Measurements from ENCODE around the gene LNPEP. TPM values are rescaled to one million over a fixed set of nuclear protein-coding genes. Genes with fewer than 3 reads are reported as not detected.

Gene LNPEP
- total RNA-seq, 1 experiment from 2014 or later, result 6.4 TPM

- TF ChIP-seq ZNF121 (CRISPR knock-in tag; IDR thresholded peaks at IDR 0.05) (no peak), ZNF671 (CRISPR knock-in tag; IDR thresholded peaks at IDR 0.05) (no peak), NFE2L1 (CRISPR knock-in tag; IDR thresholded peaks at IDR 0.05) (no peak), CREM (CRISPR knock-in tag; IDR thresholded peaks at IDR 0.05) (no peak), TCF7 (CRISPR knock-in tag; IDR thresholded peaks at IDR 0.05; ENCODE audit: low read depth) (no peak), PRRX2 (CRISPR knock-in tag; IDR thresholded peaks at IDR 0.05) (no peak), TEAD1 (CRISPR knock-in tag; IDR thresholded peaks at IDR 0.05) (no peak), HMGA2 (CRISPR knock-in tag; IDR thresholded peaks at IDR 0.05) (no peak), ZNF232 (CRISPR knock-in tag; IDR thresholded peaks at IDR 0.05) (no peak), CDX4 (CRISPR knock-in tag; IDR thresholded peaks at IDR 0.05; ENCODE audit: borderline replicate concordance) (no peak)
- ChIA-PET POLR2A (no interaction called here), CTCF (interaction anchor here (1.0 kb wide), 1 partner anchor 59 kb away, joined by 3 read pairs; no protein-coding TSS in a partner anchor)
- Mint-ChIP-seq H3K27me3 (ENCODE audit: low read depth) (no peaks in the 10 kb centered on the region), H3K27ac (no peak overlapping the region; the same call in 1 of the 2 replicates), H3K9me3 (peaks cover 35% of the 10 kb centered on the region), H3K4me3 (no peak overlapping the region), H3K36me3 (0 out of 2 replicates have a peak, but pooled peaks cover 2% of the 10 kb centered on the region), H3K4me1 (peaks cover 9% of the 10 kb centered on the region)
- ATAC-seq (no peak), DNase-seq (ENCODE audit: low spot score) (no peak)
These were observed 120.4 kb downstream of the LNPEP start for GRCh38 chr5:97056263-97056662.

GRCh38 chr5:97062046-97062445 is 126.2 kb downstream of the LNPEP start:
- Mint-ChIP-seq H3K27ac (0 out of 2 replicates have a peak overlapping the region, but pooled peaks have one; percentile 25), H3K36me3 (0 out of 2 replicates have a peak, but pooled peaks cover 2% of the 10 kb centered on the region), H3K4me1 (peaks cover 36% of the 10 kb centered on the region), H3K27me3 (ENCODE audit: low read depth) (no peaks in the 10 kb centered on the region), H3K9me3 (peaks cover 21% of the 10 kb centered on the region), H3K4me3 (no peak overlapping the region)
- DNase-seq (ENCODE audit: low spot score) (no peak), ATAC-seq (peak; percentile 77)
- POLR2A ChIA-PET, result no interaction called here
- TF ChIP-seq PREB (CRISPR knock-in tag; IDR thresholded peaks at IDR 0.05; ENCODE audit: borderline replicate concordance) (no peak), ETV6 (CRISPR knock-in tag; IDR thresholded peaks at IDR 0.05) (0 out of 2 replicates have a peak, but pooled peaks have one; percentile 18)
- CTCF ChIA-PET, result interaction anchor here (0.6 to 1.4 kb wide), 4 partner anchors 18 to 193 kb away, joined by 3 to 5 read pairs (median 4); partner anchors contain the start of gene LIX1

- H3K4me1 Mint-ChIP-seq, result peaks cover 35% of the 10 kb centered on the region
- ATAC-seq, result no peak
- POLR2A ChIA-PET, result no interaction called here
- TF ChIP-seq ZNF396 (CRISPR knock-in tag; IDR thresholded peaks at IDR 0.05; ENCODE audit: borderline replicate concordance) (no peak), OVOL2 (CRISPR knock-in tag; IDR thresholded peaks at IDR 0.05; ENCODE audit: borderline replicate concordance) (no peak), ATF1 (CRISPR knock-in tag; IDR thresholded peaks at IDR 0.05) (no peak), E2F5 (CRISPR knock-in tag; IDR thresholded peaks at IDR 0.05) (no peak), ZMAT4 (CRISPR knock-in tag; IDR thresholded peaks at IDR 0.05) (no peak), MYBL2 (CRISPR knock-in tag; IDR thresholded peaks at IDR 0.05) (no peak), CTCF (IDR thresholded peaks at IDR 0.05) (no peak), ESRRA (CRISPR knock-in tag; IDR thresholded peaks at IDR 0.05; ENCODE audit: borderline replicate concordance) (no peak), ZNF423 (CRISPR knock-in tag; IDR thresholded peaks at IDR 0.05) (no peak), ZNF121 (CRISPR knock-in tag; IDR thresholded peaks at IDR 0.05) (no peak), GTF2I (CRISPR knock-in tag; conservative IDR thresholded peaks at IDR 0.05) (no peak), FOXJ3 (CRISPR knock-in tag; IDR thresholded peaks at IDR 0.05; ENCODE audit: borderline replicate concordance) (no peak), ZSCAN18 (CRISPR knock-in tag; IDR thresholded peaks at IDR 0.05) (no peak)
These were observed 127.4 kb downstream of the LNPEP start for GRCh38 chr5:97063251-97063650.

More at GRCh38 chr5:97063251-97063650, 127.4 kb downstream of the LNPEP start:
- CTCF ChIA-PET, result no interaction called here
- H3K27ac Mint-ChIP-seq, result no peak overlapping the region
- H3K9me3 Mint-ChIP-seq, result peaks cover 19% of the 10 kb centered on the region
- no peaks in the 10 kb centered on the region for H3K27me3 Mint-ChIP-seq (ENCODE audit: low read depth)
- H3K4me3 Mint-ChIP-seq, result no peak overlapping the region
- 0 out of 2 replicates have a peak, but pooled peaks cover 2% of the 10 kb centered on the region for H3K36me3 Mint-ChIP-seq
- DNase-seq (ENCODE audit: low spot score), result no peak

Data from WTC11 (cell line).